WERI-Rb-1 (cell line): ENCODE data around the gene SVIL.

ENCODE experiments used
- DNase-seq: peaks from one replicate; pipeline ENCODE4 v3.0.0-alpha.2; 2020
- H3K27ac ChIP-seq: fragments of 250-450 bp; sonication (Bioruptor Pico); 2 replicates; pipeline ENCODE4 v1.5.1; 2020; ENCODE audit warnings: mild to moderate bottlenecking, moderate library complexity
- H3K27me3 ChIP-seq: fragments of 250-450 bp; sonication (Bioruptor Pico); 2 replicates; pipeline ENCODE4 v1.5.1; 2021; ENCODE audit warnings: mild to moderate bottlenecking, low read depth, moderate library complexity; ENCODE audit not compliant: insufficient read depth, severe bottlenecking
- H3K36me3 ChIP-seq: fragments of 250-450 bp; sonication (Bioruptor Pico); 2 replicates; pipeline ENCODE4 v1.5.1; 2020; ENCODE audit warnings: mild to moderate bottlenecking, moderate library complexity
- H3K4me3 ChIP-seq: 2 replicates; pipeline ENCODE4 v1.5.1; 2011; ENCODE audit warnings: low read depth, mild to moderate bottlenecking, control low read depth, low read length
- H3K9me3 ChIP-seq: fragments of 250-450 bp; sonication (Bioruptor Pico); 2 replicates; pipeline ENCODE4 v1.5.1; 2021; ENCODE audit warnings: mild to moderate bottlenecking, moderate library complexity; ENCODE audit not compliant: severe bottlenecking
- TF ChIP-seq, protein P1 (sequence below): IDR thresholded peaks from 2 replicates; pipeline ENCODE4 v1.5.1; 2011; ENCODE audit warnings: low read depth, mild to moderate bottlenecking, control low read depth, inconsistent platforms, low read length

The SVIL gene

DNA sequence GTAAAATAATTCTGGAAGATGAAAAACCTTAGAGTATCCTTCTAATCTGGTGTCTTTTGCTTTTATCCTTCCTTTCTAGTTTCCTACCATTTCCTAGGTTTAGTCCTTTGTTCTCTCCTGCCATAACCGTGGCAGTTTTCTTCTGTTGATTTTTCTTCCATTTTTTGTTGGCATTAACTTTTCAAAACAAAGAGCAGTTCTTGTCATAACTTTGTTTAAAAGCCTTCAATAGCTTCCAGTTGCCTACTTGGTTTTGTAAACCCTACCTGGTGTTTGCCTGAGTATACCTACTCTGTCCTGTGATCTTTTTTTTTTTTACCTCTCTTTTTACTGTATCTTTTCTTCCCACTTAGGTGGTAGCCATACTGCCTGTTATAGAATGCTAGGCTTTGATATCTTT is 220.3 kb downstream of the SVIL start:
- H3K9me3 ChIP-seq: no peaks in the 10 kb centered on the region
- TF ChIP-seq, protein P1, sequence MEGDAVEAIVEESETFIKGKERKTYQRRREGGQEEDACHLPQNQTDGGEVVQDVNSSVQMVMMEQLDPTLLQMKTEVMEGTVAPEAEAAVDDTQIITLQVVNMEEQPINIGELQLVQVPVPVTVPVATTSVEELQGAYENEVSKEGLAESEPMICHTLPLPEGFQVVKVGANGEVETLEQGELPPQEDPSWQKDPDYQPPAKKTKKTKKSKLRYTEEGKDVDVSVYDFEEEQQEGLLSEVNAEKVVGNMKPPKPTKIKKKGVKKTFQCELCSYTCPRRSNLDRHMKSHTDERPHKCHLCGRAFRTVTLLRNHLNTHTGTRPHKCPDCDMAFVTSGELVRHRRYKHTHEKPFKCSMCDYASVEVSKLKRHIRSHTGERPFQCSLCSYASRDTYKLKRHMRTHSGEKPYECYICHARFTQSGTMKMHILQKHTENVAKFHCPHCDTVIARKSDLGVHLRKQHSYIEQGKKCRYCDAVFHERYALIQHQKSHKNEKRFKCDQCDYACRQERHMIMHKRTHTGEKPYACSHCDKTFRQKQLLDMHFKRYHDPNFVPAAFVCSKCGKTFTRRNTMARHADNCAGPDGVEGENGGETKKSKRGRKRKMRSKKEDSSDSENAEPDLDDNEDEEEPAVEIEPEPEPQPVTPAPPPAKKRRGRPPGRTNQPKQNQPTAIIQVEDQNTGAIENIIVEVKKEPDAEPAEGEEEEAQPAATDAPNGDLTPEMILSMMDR: no peak
- no peak overlapping the region for H3K4me3 ChIP-seq
- H3K36me3 ChIP-seq: no peaks in the 10 kb centered on the region
- no peak overlapping the region for H3K27ac ChIP-seq
- no peak for DNase-seq
- H3K27me3 ChIP-seq: no peaks in the 10 kb centered on the region

DNA sequence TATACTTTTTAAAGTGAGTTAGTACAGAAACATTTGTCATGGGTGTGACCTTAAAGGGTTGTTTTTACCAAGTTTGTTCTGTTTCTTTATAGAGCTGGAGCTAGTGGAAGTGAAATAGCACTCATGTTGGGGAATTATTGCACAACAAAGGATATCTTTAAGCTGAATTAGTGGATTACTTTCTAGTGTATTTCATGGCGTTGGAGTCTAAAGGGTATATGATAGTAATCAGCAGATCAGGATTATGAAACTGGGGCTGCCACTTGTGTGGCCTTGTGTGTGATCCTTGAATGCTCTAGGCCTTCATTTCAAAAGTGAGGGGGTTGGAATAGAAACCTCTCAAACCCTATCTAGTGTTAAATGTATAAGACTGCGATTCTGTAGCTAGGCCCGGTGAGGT is 222.3 kb downstream of the SVIL start:
- Histone ChIP-seq H3K9me3 (no peaks in the 10 kb centered on the region), H3K27me3 (no peaks in the 10 kb centered on the region), H3K4me3 (no peak overlapping the region), H3K36me3 (no peaks in the 10 kb centered on the region), H3K27ac (no peak overlapping the region)
- TF ChIP-seq, protein P1: no peak
- no peak for DNase-seq

DNA sequence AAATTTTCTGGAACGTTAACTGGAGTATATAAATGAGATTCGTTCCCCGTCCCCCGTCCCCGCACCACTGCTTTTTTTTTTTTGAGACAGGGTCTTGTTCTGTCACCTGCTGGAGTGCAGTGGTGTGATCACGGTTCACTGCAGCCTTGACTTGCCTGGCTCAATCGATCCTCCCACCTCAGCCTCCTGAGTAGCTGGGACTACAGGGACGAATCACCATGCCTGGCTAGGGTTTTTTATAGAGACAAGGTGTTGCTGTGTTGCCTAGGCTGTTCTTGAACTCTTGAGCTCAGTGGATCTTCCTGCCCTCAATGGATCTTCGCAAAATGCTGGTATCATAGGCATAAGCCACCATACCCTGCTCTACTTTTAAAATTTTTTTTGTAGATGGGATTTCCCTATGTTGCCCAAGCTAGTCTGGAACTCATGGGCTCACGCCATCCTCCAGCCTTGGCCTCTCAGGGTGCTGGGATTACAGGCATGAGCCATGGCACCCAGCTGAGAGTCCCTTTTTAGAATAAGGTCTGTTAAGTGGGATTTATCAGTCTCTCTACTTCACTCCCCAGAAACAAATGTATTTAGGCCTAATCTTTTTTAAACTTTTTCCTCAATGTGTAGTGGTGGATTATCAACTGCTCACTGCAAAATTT is 223.0 kb downstream of the SVIL start:
- no peak overlapping the region for H3K27ac ChIP-seq
- no peaks in the 10 kb centered on the region for H3K9me3 ChIP-seq
- H3K4me3 ChIP-seq: no peak overlapping the region
- TF ChIP-seq, protein P1: no peak
- no peak for DNase-seq
- no peaks in the 10 kb centered on the region for H3K27me3 ChIP-seq
- no peaks in the 10 kb centered on the region for H3K36me3 ChIP-seq

DNA sequence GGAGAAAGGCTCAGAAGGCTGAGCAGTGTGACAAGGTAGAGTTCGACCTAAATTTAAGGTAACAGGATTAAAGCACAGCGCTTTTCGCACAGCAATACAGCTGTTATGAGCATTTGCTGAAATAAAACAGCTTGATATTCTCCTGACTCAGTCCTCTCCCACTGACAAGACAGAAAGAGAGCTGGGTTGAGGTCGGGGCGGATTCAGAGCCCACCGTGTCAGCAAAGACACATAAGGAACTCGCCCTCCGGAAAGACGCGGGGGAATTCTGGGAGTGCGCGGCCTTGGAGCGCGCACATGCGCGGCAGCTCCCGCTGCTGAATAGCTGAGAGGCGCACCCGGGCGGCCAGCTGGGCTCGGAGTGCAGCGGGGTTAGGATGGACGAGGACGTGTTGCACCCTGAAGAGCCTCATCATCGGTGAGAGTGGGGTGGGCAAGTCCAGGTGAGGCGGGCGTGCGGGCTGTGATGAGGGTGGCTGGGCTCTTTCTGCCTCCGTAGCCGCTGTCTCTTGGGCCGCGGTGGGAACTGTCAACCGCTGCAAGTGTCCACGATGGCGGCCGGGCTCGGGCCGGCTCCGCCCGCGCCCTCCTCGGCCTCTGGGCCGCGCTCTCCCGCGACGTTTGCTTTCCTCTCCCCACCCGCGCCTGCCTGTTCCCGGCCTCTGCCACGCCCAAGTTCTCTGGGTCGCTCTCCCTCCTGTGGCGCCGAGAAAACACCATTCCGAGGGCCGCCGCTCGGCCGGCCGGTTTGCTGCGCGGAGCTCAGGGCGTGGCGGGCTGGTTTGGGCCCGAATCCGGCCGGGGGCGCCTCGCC is 225.3 kb downstream of the SVIL start:
- Histone ChIP-seq H3K27me3 (no peaks in the 10 kb centered on the region), H3K9me3 (no peaks in the 10 kb centered on the region), H3K36me3 (no peaks in the 10 kb centered on the region), H3K27ac (no peak overlapping the region), H3K4me3 (no peak overlapping the region)
- no peak for DNase-seq
- TF ChIP-seq, protein P1: no peak

DNA sequence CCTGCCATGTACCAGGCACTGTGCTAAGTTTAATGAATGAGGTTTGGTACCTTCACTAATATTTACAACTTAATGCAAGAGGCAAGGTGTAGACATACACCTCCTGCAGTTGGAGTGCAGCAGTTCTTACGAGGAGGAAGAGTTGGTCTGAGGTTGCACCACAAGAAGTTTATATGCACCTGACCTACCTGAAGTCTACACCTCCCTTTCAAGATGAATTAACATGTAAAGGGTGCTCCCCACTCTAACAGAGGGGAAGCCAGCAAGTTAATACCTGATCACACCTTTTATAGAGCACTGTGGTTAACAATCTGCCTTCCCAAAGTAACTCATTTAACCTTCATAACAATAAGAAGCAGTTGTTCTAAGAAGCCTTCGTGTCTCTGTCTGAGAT is 225.9 kb downstream of the SVIL start:
- H3K36me3 ChIP-seq: no peaks in the 10 kb centered on the region
- H3K4me3 ChIP-seq: no peak overlapping the region
- H3K27me3 ChIP-seq: no peaks in the 10 kb centered on the region
- no peak for DNase-seq
- TF ChIP-seq, protein P1: no peak
- no peaks in the 10 kb centered on the region for H3K9me3 ChIP-seq
- no peak overlapping the region for H3K27ac ChIP-seq
